AG04450 (cell line): ENCODE data around the gene KCNH3. TPM values are rescaled to one million over a fixed set of nuclear protein-coding genes. Genes with fewer than 3 reads are reported as not detected.

Experiments used
- CTCF ChIA-PET: fragments of 300-600, 350-600 bp; formaldehyde crosslinking; extraction: SDS; loops from one replicate; lab custom pipeline; 2022; ENCODE audit warnings: antibody characterized with exemption, inconsistent platforms; lab: Charles Lee
- POLR2A ChIA-PET: fragments of 350-600 bp; formaldehyde crosslinking; extraction: SDS; loops from one replicate; lab custom pipeline; 2021; ENCODE audit warnings: antibody characterized with exemption, inconsistent platforms; lab: Yijun Ruan, JAX
- DNase-seq: peaks from one replicate; pipeline ENCODE4 v3.0.0-alpha.2; 2011; ENCODE audit warnings: low read depth, low spot score
- H3K27ac ChIP-seq: one replicate; pipeline ENCODE4 v1.5.1; 2012; ENCODE audit warnings: low read depth, low read length, control low read depth
- H3K27me3 ChIP-seq: one replicate; pipeline ENCODE4 v1.6.0; 2012; ENCODE audit warnings: low read length; ENCODE audit not compliant: control insufficient read depth, insufficient read depth
- H3K4me3 ChIP-seq: 2 replicates; pipeline ENCODE4 v1.5.1; 2011; ENCODE audit warnings: mild to moderate bottlenecking, low read depth, low read length, control low read depth
- H3K9me3 ChIP-seq: 2 replicates; pipeline ENCODE4 v1.5.1; 2012; ENCODE audit warnings: low read length; ENCODE audit not compliant: control insufficient read depth, insufficient read depth
- CTCF ChIP-seq: IDR thresholded peaks from 2 replicates; pipeline ENCODE4 v1.5.1; 2011; ENCODE audit warnings: low read depth, low read length, control low read depth, inconsistent platforms
- polyA plus RNA-seq: library from polyadenylated mRNA; depleted of rRNA; stranded (reverse); fragments of >200 nt; gene quantifications from 2 replicates; pipeline ENCODE4 v1.2.3, GENCODE V29; 2011

Gene KCNH3
- polyA plus RNA-seq, 1 experiment = 0.01 TPM

GRCh38 chr12:49536526-49537071, 2.2 kb upstream of the KCNH3 start:
- Histone ChIP-seq H3K9me3 (no peaks in the 10 kb centered on the region; the same call in 1 of the 2 replicates), H3K27ac (no peak overlapping the region), H3K27me3 (peaks cover 34% of the 10 kb centered on the region), H3K4me3 (no peak overlapping the region)
- no peak for TF ChIP-seq CTCF
- CTCF ChIA-PET = interaction anchor here (0.6 to 1.7 kb wide), 4 partner anchors 47 to 207 kb away, joined by 3 to 7 read pairs (median 4); no protein-coding TSS in a partner anchor
- no peak for DNase-seq
- POLR2A ChIA-PET = no interaction called here

GRCh38 chr12:49537231-49537751, 1.5 kb upstream of the KCNH3 start:
- CTCF ChIA-PET = interaction anchor here (0.5 to 0.9 kb wide), 4 partner anchors 48 to 208 kb away, joined by 3 to 7 read pairs (median 3); no protein-coding TSS in a partner anchor
- Histone ChIP-seq H3K27me3 (peaks cover 37% of the 10 kb centered on the region), H3K9me3 (no peaks in the 10 kb centered on the region; the same call in 1 of the 2 replicates), H3K4me3 (no peak overlapping the region), H3K27ac (no peak overlapping the region)
- TF ChIP-seq CTCF = no peak
- no peak for DNase-seq
- POLR2A ChIA-PET = no interaction called here

- Histone ChIP-seq H3K4me3 (peak overlapping the region; percentile 42), H3K27ac (no peak overlapping the region), H3K27me3 (peaks cover 42% of the 10 kb centered on the region), H3K9me3 (no peaks in the 10 kb centered on the region; the same call in 1 of the 2 replicates)
- ChIA-PET POLR2A (no interaction called here), CTCF (interaction anchor here (0.5 to 2.1 kb wide), 3 partner anchors 180 to 201 kb away, joined by 3 to 5 read pairs (median 3); no protein-coding TSS in a partner anchor)
- no peak for DNase-seq
- no peak for TF ChIP-seq CTCF
These were observed 899 bp upstream of the KCNH3 start for GRCh38 chr12:49537752-49538509.

- no peak for DNase-seq
- ChIA-PET POLR2A (no interaction called here), CTCF (interaction anchor here (2.1 kb wide), 1 partner anchor 181 kb away, joined by 5 read pairs; no protein-coding TSS in a partner anchor)
- H3K27me3 ChIP-seq = peaks cover 49% of the 10 kb centered on the region
- no peak for TF ChIP-seq CTCF
- no peak overlapping the region for H3K4me3 ChIP-seq
- H3K9me3 ChIP-seq = no peaks in the 10 kb centered on the region; the same call in 1 of the 2 replicates
- no peak overlapping the region for H3K27ac ChIP-seq
These were observed 787 bp downstream of the KCNH3 start for GRCh38 chr12:49539406-49540228.
